ENCODE measurements around the gene CSF1. TPM values are rescaled to one million over a fixed set of nuclear protein-coding genes. Genes with fewer than 3 reads are reported as not detected.

The CSF1 gene
- total and polyA plus RNA-seq, 2 experiments from 2014 or later = 1.4 to 3.5 TPM

- Mint-ChIP-seq H3K36me3 (ENCODE audit: low read depth) (no peaks in the 10 kb centered on the region), H3K9me3 (no peaks in the 10 kb centered on the region), H3K27ac (no peak overlapping the region), H3K4me3 (no peak overlapping the region), H3K27me3 (ENCODE audit: insufficient read depth, low read depth, poor library complexity) (peaks cover 16% of the 10 kb centered on the region), H3K4me1 (peaks cover 11% of the 10 kb centered on the region)
- Histone ChIP-seq H4K20me1 (replicated peaks; ENCODE audit: insufficient read depth) (no peaks in the 10 kb centered on the region), H3F3A (replicated peaks; ENCODE audit: low read depth) (no peaks in the 10 kb centered on the region), H3K4me2 (no peak overlapping the region), H3K27ac (ENCODE audit: low read depth) (no peak overlapping the region), H3K9me2 (ENCODE audit: insufficient read depth) (no peaks in the 10 kb centered on the region), H3K79me2 (replicated peaks; ENCODE audit: insufficient read depth) (no peaks in the 10 kb centered on the region), H2AFZ (no peak overlapping the region), H3K4me1 (ENCODE audit: insufficient read depth) (0 out of 2 replicates have a peak, but pooled peaks cover 3% of the 10 kb centered on the region), H3K36me3 (ENCODE audit: insufficient read depth) (no peaks in the 10 kb centered on the region), H3K27me3 (ENCODE audit: insufficient read depth) (peaks cover 15% of the 10 kb centered on the region), H3K4me3 (no peak overlapping the region)
- DNase-seq (ENCODE audit: low spot score) = no peak
- ATAC-seq = no peak
- TF ChIP-seq REST (IDR thresholded peaks at IDR 0.05; ENCODE audit: unreplicated experiment) = no peak
- no peak for TF ChIP-seq ETS1 (IDR thresholded peaks at IDR 0.05)
- no peak for TF ChIP-seq CREB1 (CRISPR knock-in tag; IDR thresholded peaks at IDR 0.05; ENCODE audit: low read depth)
- no peak for TF ChIP-seq JUNB (IDR thresholded peaks at IDR 0.05; ENCODE audit: unreplicated experiment)
- TF ChIP-seq POLR2AphosphoS5 (IDR thresholded peaks at IDR 0.05; ENCODE audit: low read depth) = no peak
- TF ChIP-seq ZNF331 (CRISPR knock-in tag; IDR thresholded peaks at IDR 0.05; ENCODE audit: low read depth) = no peak
- no peak for TF ChIP-seq EZH2 (IDR thresholded peaks at IDR 0.05; ENCODE audit: low read depth, unreplicated experiment)
- TF ChIP-seq STAT1 (IDR thresholded peaks at IDR 0.05; ENCODE audit: unreplicated experiment) = no peak
Observed at GRCh38 chr1:109903376-109903930, 7.2 kb upstream of the CSF1 start.

GRCh38 chr1:109904105-109904817 lies 6.4 kb upstream of the CSF1 start:
- Histone ChIP-seq H2AFZ (no peak overlapping the region), H4K20me1 (replicated peaks; ENCODE audit: insufficient read depth) (no peaks in the 10 kb centered on the region), H3F3A (replicated peaks; ENCODE audit: low read depth) (no peaks in the 10 kb centered on the region), H3K4me1 (ENCODE audit: insufficient read depth) (0 out of 2 replicates have a peak, but pooled peaks cover 3% of the 10 kb centered on the region), H3K4me2 (no peak overlapping the region), H3K27me3 (ENCODE audit: insufficient read depth) (peaks cover 23% of the 10 kb centered on the region), H3K36me3 (ENCODE audit: insufficient read depth) (no peaks in the 10 kb centered on the region), H3K4me3 (no peak overlapping the region), H3K79me2 (replicated peaks; ENCODE audit: insufficient read depth) (no peaks in the 10 kb centered on the region), H3K9me2 (ENCODE audit: insufficient read depth) (no peaks in the 10 kb centered on the region), H3K27ac (ENCODE audit: low read depth) (no peak overlapping the region)
- Mint-ChIP-seq H3K4me3 (no peak overlapping the region), H3K9me3 (no peaks in the 10 kb centered on the region), H3K36me3 (ENCODE audit: low read depth) (no peaks in the 10 kb centered on the region), H3K27me3 (ENCODE audit: insufficient read depth, low read depth, poor library complexity) (peaks cover 24% of the 10 kb centered on the region), H3K4me1 (peaks cover 11% of the 10 kb centered on the region), H3K27ac (no peak overlapping the region)
- no peak for DNase-seq (ENCODE audit: low spot score)
- no peak for ATAC-seq
- no peak for TF ChIP-seq ZNF331 (CRISPR knock-in tag; IDR thresholded peaks at IDR 0.05; ENCODE audit: low read depth)
- TF ChIP-seq ETS1 (IDR thresholded peaks at IDR 0.05) = no peak
- TF ChIP-seq ZNF114 (CRISPR knock-in tag; IDR thresholded peaks at IDR 0.05) = no peak
- no peak for TF ChIP-seq CREB1 (CRISPR knock-in tag; IDR thresholded peaks at IDR 0.05; ENCODE audit: low read depth)
- no peak for TF ChIP-seq JUNB (IDR thresholded peaks at IDR 0.05; ENCODE audit: unreplicated experiment)
- TF ChIP-seq NANOG (IDR thresholded peaks at IDR 0.05; ENCODE audit: borderline replicate concordance) = no peak

All from GM23338 (cell line).